ENCODE measurements around the gene SNX25.

GRCh38 chr4:185242749-185243533, 33.5 kb downstream of the SNX25 start:
- TF ChIP-seq YY1 (IDR thresholded peaks at IDR 0.05; ENCODE audit: insufficient read depth, insufficient read length) = no peak
- no peak for TF ChIP-seq ZNF274 (IDR thresholded peaks at IDR 0.05; ENCODE audit: low read depth, low read length)

Measured in NT2/D1 (cell line).